CD4-positive, alpha-beta T cell treated with Interleukin-21 for 1 hour (primary cell): ENCODE data around the gene SAMD4B.
"Not testable (repeated sequence)": the region's sequence is repeated elsewhere in the genome, so short reads cannot be mapped to it uniquely, and the experiment has no call there.

ENCODE experiments used
- DNase-seq: peaks from one replicate; pipeline ENCODE4 v3.0.0-alpha.2; 2020

Gene SAMD4B

GRCh38 chr19:39372047-39372802 lies 30.0 kb downstream of the SAMD4B start:
- DNase-seq = no peak

GRCh38 chr19:39372941-39373340 lies 30.7 kb downstream of the SAMD4B start:
- DNase-seq = no peak

GRCh38 chr19:39375929-39376328 lies 33.7 kb downstream of the SAMD4B start:
- no peak for DNase-seq

GRCh38 chr19:39377373-39378362 lies 35.4 kb downstream of the SAMD4B start:
- DNase-seq = no peak

- DNase-seq = not testable (repeated sequence)
Measured at GRCh38 chr19:39379366-39379765, 37.1 kb downstream of the SAMD4B start.

- DNase-seq = no peak
Measured at GRCh38 chr19:39379865-39380396, 37.7 kb downstream of the SAMD4B start.

GRCh38 chr19:39380521-39381502 lies 38.6 kb downstream of the SAMD4B start:
- no peak for DNase-seq

GRCh38 chr19:39381910-39382611 lies 39.8 kb downstream of the SAMD4B start:
- DNase-seq = no peak

- no peak for DNase-seq
Measured at GRCh38 chr19:39382991-39383828, 41.0 kb downstream of the SAMD4B start.

GRCh38 chr19:39384839-39385568 lies 42.8 kb downstream of the SAMD4B start:
- DNase-seq = no peak

GRCh38 chr19:39385629-39386411 lies 43.6 kb downstream of the SAMD4B start:
- DNase-seq = no peak

- DNase-seq = no peak
Measured at GRCh38 chr19:39386557-39386956, 44.3 kb downstream of the SAMD4B start.

- DNase-seq = no peak
Measured at GRCh38 chr19:39388657-39389056, 46.4 kb downstream of the SAMD4B start.

- no peak for DNase-seq
Measured at GRCh38 chr19:39389631-39390414, 47.6 kb downstream of the SAMD4B start.

GRCh38 chr19:39390451-39390750 lies 48.2 kb downstream of the SAMD4B start:
- peak; percentile 89 for DNase-seq

GRCh38 chr19:39390751-39391437 lies 48.7 kb downstream of the SAMD4B start, which contains the start of the genes MED29 and PAF1:
MED29 (plus strand) TSS chr19:39391378; CDS start chr19:39391423, 45 bp downstream.
PAF1 (minus strand) TSS chr19:39391106; CDS start chr19:39390864, 242 bp downstream.
- DNase-seq = peak; percentile 99
